ENCODE results near the gene NTM.
"Not testable (repeated sequence)": the region's sequence is repeated elsewhere in the genome, so short reads cannot be mapped to it uniquely, and the experiment has no call there.

NTM gene

GRCh38 chr11:131370090-131370751 is at the start of gene NTM:
Gene NTM, plus strand, starts transcription at chr11:131370615.
- DNase-seq (ENCODE audit: low read depth): no peak

DNA sequence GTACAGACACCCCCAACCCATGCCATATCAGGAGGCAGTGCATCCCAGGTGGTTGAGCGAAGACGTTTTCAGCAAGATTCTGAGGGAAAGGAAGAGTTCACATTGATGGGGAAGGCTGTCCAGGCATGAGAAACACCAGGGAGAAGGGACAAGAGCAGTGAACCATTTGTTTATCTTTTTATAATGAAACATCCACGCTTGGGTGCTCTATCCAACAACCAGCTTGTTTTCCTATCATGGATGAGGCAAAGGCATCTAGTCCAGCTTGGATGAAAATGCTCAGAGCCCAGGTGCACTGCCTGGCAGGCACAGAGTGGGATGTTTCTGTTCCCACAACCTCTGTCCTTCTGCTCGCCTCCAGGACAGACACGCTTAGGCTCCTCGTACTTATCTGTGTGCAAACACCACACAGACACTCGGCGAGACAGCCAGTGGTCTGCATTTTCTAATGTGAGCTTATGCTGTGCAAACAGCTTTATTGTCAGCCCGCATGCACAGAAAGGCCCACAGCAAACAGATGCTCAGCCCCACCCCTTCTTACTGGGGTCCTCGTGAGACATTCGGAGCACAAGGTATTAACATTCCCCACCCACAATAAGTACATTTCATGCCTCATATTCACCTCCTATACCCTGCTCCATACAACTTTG is 45.4 kb upstream of the NTM start:
- no peak for DNase-seq (ENCODE audit: low read depth)

GRCh38 chr11:131326829-131327228 is 43.6 kb upstream of the NTM start:
- DNase-seq (ENCODE audit: low read depth): no peak

DNA sequence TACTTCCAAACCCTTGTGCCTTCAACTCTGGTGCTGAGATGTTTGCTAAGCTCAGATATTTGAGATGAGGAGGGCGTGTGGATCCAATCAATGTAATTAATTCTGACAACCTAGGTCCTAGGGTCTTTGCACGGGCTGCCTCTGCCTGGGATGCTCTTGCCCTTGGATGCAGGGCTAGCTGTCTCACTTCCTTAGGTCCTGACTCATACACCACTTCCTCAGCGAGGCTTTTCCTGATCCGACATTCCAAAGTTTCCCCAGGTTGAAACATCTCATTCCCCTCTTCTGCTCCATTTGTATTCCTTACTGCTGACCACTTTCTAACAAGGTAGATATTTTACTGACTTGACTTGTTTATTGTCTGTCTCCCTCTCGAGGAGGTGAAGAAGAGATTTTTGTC is 43.0 kb upstream of the NTM start:
- DNase-seq (ENCODE audit: low read depth): no peak

GRCh38 chr11:131328843-131329242 is 41.6 kb upstream of the NTM start:
- no peak for DNase-seq (ENCODE audit: low read depth)

GRCh38 chr11:131331010-131331409 is 39.4 kb upstream of the NTM start:
- DNase-seq (ENCODE audit: low read depth): no peak

DNA sequence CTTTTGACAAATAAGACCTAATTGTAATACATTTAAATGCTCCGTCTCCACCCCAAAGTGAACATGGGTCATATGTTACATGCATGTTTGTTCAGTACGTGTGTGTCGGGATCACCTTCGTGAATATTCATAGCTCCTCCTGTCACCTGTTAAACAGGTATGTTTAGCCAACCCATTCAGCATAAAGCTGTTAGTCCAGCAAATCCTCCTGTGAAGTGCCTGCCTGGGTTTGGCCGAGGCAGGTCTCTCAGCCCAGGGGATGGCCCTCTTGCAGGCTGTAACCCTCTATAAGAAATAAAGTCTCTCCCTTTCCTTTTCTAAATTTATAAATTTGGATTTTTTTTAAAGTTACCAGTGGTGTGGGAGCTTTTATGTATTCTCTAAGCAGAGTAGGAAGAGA is 38.9 kb upstream of the NTM start:
- DNase-seq (ENCODE audit: low read depth): no peak

DNA sequence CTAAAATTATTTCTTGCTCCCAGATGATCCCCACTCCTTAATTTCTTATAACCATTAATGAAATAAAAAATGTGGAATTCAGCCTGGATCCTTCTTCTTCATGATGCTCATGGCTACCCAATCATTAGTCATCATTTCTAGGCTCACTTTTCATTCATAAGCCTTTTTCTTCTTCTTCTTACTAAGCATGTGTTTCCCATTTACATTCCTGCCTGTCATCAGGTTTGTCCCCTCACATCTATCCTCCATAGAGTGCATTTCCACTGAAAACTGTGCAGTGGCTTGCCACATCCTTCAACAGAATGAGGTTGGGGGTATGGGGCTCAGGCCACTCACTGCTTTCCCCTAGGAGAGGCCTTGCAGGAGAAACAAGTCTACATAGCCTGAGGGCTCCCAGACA is 35.8 kb upstream of the NTM start:
- DNase-seq (ENCODE audit: low read depth): no peak

DNA sequence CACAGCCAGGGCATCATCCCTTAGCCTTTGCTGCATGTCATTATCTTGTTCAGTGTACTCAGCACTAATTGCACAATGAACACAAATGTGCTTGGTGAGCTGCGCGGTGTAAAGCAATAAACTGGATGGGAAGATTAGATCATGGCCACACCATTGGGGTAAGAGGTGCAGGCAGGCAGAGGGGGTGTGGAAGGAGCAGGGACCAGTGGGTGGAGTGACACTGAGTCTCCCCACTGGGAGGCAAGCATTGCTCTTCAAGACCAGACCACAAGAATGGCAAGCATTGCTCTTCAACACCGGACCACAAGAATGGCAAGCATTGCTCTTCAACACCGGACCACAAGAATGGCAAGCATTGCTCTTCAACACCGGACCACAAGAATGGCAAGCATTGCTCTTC is 28.5 kb upstream of the NTM start:
- not testable (repeated sequence) for DNase-seq (ENCODE audit: low read depth)

DNA sequence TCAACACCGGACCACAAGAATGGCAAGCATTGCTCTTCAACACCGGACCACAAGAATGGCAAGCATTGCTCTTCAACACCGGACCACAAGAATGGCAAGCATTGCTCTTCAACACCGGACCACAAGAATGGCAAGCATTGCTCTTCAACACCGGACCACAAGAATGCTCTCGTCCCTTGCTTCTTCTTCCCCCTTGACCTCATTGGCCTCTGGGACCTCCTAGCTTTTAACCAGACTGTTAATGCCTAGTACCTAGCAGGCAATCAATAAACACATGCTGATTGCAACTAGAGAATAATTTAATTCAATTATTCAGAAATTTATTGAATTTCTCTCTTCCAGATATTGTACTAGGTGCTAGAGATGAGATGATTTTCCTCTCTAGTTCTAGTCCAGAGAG is 28.0 kb upstream of the NTM start:
- not testable (repeated sequence) for DNase-seq (ENCODE audit: low read depth)

GRCh38 chr11:131345406-131345805 is 25.0 kb upstream of the NTM start:
- no peak for DNase-seq (ENCODE audit: low read depth)

- DNase-seq (ENCODE audit: low read depth): no peak
These were observed 20.9 kb upstream of the NTM start for GRCh38 chr11:131349368-131350086.

DNA sequence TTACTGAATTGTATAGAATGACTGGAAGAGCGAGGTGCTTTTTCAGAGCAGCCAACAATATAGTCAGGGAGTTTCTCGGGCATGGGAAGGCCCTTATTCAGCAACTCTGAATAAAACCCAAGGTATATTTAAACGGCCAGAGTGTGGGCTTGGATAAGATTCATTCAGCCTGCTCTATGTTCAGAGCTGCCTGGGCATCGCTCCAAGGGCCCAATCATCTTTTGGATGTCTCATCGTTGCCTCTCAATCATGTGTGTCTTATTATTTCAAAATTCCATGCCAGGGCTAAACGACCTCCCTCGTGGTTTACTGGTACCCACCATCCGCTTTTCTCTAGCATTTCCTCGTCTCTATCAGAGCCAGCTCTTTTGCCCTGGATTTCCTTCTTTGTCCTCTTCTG is 19.5 kb upstream of the NTM start:
- no peak for DNase-seq (ENCODE audit: low read depth)

GRCh38 chr11:131351848-131352247 is 18.6 kb upstream of the NTM start:
- DNase-seq (ENCODE audit: low read depth): no peak

GRCh38 chr11:131353766-131354165 is 16.6 kb upstream of the NTM start:
- no peak for DNase-seq (ENCODE audit: low read depth)

DNA sequence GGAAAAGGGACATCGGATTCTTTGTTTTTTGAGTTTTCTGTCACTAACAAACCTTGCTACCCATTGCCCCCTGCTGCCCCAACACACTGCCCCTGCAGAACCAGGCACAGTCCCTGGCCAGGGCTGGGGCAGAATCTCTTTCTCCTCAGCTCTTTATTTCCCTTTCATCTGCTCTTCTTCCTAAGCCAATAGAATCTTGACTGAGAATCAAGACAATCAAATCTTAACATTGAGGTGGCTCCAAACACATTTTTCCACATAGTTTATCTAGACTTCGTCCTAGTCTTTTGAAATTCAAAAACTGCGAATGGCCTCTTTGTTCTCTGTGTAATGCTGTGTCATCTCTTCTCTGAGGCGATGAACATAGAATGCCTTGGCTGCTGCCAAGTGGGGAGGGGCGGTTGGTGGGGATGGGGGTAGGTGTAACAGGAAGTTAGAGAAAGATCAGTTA is 16.1 kb upstream of the NTM start:
- no peak for DNase-seq (ENCODE audit: low read depth)

- DNase-seq (ENCODE audit: low read depth): no peak
These were observed 14.2 kb upstream of the NTM start for GRCh38 chr11:131356206-131356605.

GRCh38 chr11:131365329-131365930 is 5.0 kb upstream of the NTM start:
- no peak for DNase-seq (ENCODE audit: low read depth)

- no peak for DNase-seq (ENCODE audit: low read depth)
These were observed 731 bp downstream of the NTM start for GRCh38 chr11:131370901-131371790.

DNA sequence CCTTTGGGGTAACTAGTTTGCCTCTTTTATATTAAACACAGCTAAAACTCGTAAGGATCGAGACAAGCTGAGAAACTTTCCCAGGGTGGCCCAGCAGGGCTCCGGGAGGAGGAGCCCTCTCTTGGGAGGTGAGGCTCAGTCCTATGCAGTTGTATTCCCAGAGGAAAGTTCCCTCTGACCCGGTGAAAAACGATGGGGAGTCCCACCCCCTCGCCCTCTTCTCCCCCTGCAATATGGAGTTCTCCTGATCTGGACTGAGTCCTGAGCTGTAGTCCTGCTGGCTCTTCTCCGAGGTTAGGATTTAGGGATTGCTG is 1.3 kb downstream of the NTM start:
- no peak for DNase-seq (ENCODE audit: low read depth)

- no peak for DNase-seq (ENCODE audit: low read depth)
These were observed 2.0 kb downstream of the NTM start for GRCh38 chr11:131372234-131372962.

Measured in stimulated activated CD8-positive, alpha-beta memory T cell treated with anti-CD3 and anti-CD28 coated beads, Interleukin-12 subunit alpha, Interleukin-12 subunit beta, amount 100 ng/mL, for 4 hours (primary cell).